HEK293 (cell line): Measurements from ENCODE around the gene KIF1A.
"Not testable (repeated sequence)": the region's sequence is repeated elsewhere in the genome, so short reads cannot be mapped to it uniquely, and the experiment has no call there.

Experiments used
- CTCF ChIA-PET: fragments of 350-600 bp; formaldehyde crosslinking; extraction: SDS; loops from one replicate; lab custom pipeline; 2021; ENCODE audit warnings: antibody characterized with exemption; lab: Yijun Ruan, JAX
- POLR2A ChIA-PET: fragments of 300-600 bp; formaldehyde crosslinking; extraction: SDS; loops from one replicate; lab custom pipeline; 2020; ENCODE audit warnings: antibody characterized with exemption, inconsistent platforms; lab: Yijun Ruan, JAX
- H3K27ac ChIP-seq: fragments of 200-500 bp; sonication (Bioruptor generic); 2 replicates; pipeline ENCODE4 v1.5.1; 2014; ENCODE audit warnings: low read depth, low read length, control low read depth, inconsistent platforms; ENCODE audit errors: extremely low read depth
- H3K36me3 ChIP-seq, 2 experiments: fragments of 200-500 bp in 1 of 2; sonication (Bioruptor generic) in 1 of 2; 1 replicate in 1 of 2; 2 replicates in 1 of 2; pipeline ENCODE4 v1.5.1; 2014 to 2017; ENCODE audit warnings: inconsistent platforms in 2 of 2, low read length in 2 of 2; ENCODE audit not compliant: control insufficient read depth in 2 of 2, insufficient read depth in 1 of 2
- H3K4me1 ChIP-seq: fragments of 200-500 bp; sonication (Bioruptor generic); 2 replicates; pipeline ENCODE4 v1.5.1; 2014; ENCODE audit warnings: mild to moderate bottlenecking, low read length, inconsistent platforms; ENCODE audit not compliant: control insufficient read depth, insufficient read depth
- H3K4me3 ChIP-seq: 2 replicates; pipeline ENCODE4 v1.5.1; 2011; ENCODE audit warnings: low read depth, mild to moderate bottlenecking, control low read depth, low read length, moderate library complexity
- H3K9me3 ChIP-seq: fragments of 200-500 bp; sonication (Bioruptor generic); 2 replicates; pipeline ENCODE4 v1.5.1; 2014; ENCODE audit warnings: low read depth, low read length, inconsistent platforms; ENCODE audit not compliant: control insufficient read depth, insufficient read depth
- GLI2 ChIP-seq: fragments of 450-650 bp; formaldehyde crosslinking; IDR thresholded peaks from 2 replicates; pipeline ENCODE4; 2017; ENCODE audit warnings: missing biosample characterization, missing genetic modification characterization, low read depth, borderline replicate concordance
- GLI4 ChIP-seq: fragments of 450-650 bp; formaldehyde crosslinking; IDR thresholded peaks from 2 replicates; pipeline ENCODE4 v1.5.1; 2016; ENCODE audit warnings: missing biosample characterization, missing genetic modification characterization
- HOXA7 ChIP-seq: sonication (generic); formaldehyde crosslinking; IDR thresholded peaks from 2 replicates; pipeline ENCODE4 v1.8.1; 2022; ENCODE audit warnings: missing genetic modification reagents, borderline replicate concordance
- OSR2 ChIP-seq: fragments of 450-650 bp; formaldehyde crosslinking; IDR thresholded peaks from 2 replicates; pipeline ENCODE4 v1.5.1; 2016; ENCODE audit warnings: missing biosample characterization, missing genetic modification characterization
- YY1 ChIP-seq: fragments of 450-650 bp; formaldehyde crosslinking; IDR thresholded peaks from 2 replicates; pipeline ENCODE4 v1.5.1; 2018; ENCODE audit warnings: missing biosample characterization, missing genetic modification characterization
- ZBTB48 ChIP-seq: fragments of 450-650 bp; formaldehyde crosslinking; IDR thresholded peaks from 2 replicates; pipeline ENCODE4 v1.5.1; 2016; ENCODE audit warnings: missing biosample characterization, missing genetic modification characterization
- ZBTB7A ChIP-seq: fragments of 450-650 bp; formaldehyde crosslinking; IDR thresholded peaks from 2 replicates; pipeline ENCODE4 v1.5.1; 2016; ENCODE audit warnings: low read depth, missing biosample characterization, missing genetic modification characterization
- ZBTB8A ChIP-seq: fragments of 450-650 bp; formaldehyde crosslinking; IDR thresholded peaks from 2 replicates; pipeline ENCODE4 v1.5.1; 2016; ENCODE audit warnings: missing biosample characterization, missing genetic modification characterization
- ZNF174 ChIP-seq: fragments of 450-650 bp; formaldehyde crosslinking; IDR thresholded peaks from 2 replicates; pipeline ENCODE4 v1.5.0; 2017; ENCODE audit warnings: missing biosample characterization, mild to moderate bottlenecking, missing genetic modification characterization
- ZNF2 ChIP-seq: fragments of 450-650 bp; formaldehyde crosslinking; IDR thresholded peaks from 2 replicates; pipeline ENCODE4 v1.5.1; 2016; ENCODE audit warnings: missing biosample characterization, missing genetic modification characterization
- ZNF211 ChIP-seq: fragments of 450-650 bp; formaldehyde crosslinking; IDR thresholded peaks from 2 replicates; pipeline ENCODE4 v1.5.1; 2016; ENCODE audit warnings: low read depth, missing biosample characterization, missing genetic modification characterization
- ZNF335 ChIP-seq: fragments of 450-650 bp; formaldehyde crosslinking; conservative IDR thresholded peaks from 2 replicates; pipeline ENCODE4 v1.5.1; 2016; ENCODE audit warnings: missing biosample characterization, missing genetic modification characterization
- ZNF354C ChIP-seq: fragments of 450-650 bp; formaldehyde crosslinking; IDR thresholded peaks from 2 replicates; pipeline ENCODE4 v1.5.1; 2016; ENCODE audit warnings: missing biosample characterization, missing genetic modification characterization, low read depth, borderline replicate concordance
- ZNF423 ChIP-seq: fragments of 450-650 bp; formaldehyde crosslinking; IDR thresholded peaks from 2 replicates; pipeline ENCODE4 v1.5.1; 2016; ENCODE audit warnings: missing biosample characterization, missing genetic modification characterization
- ZNF426 ChIP-seq: fragments of 450-650 bp; formaldehyde crosslinking; IDR thresholded peaks from 2 replicates; pipeline ENCODE4 v1.5.1; 2017; ENCODE audit warnings: missing biosample characterization, missing genetic modification characterization, mild to moderate bottlenecking, inconsistent platforms, moderate library complexity
- ZNF48 ChIP-seq: fragments of 450-650 bp; formaldehyde crosslinking; IDR thresholded peaks from 2 replicates; pipeline ENCODE4 v1.5.1; 2016; ENCODE audit warnings: missing biosample characterization, missing genetic modification characterization
- ZNF501 ChIP-seq: fragments of 450-650 bp; formaldehyde crosslinking; IDR thresholded peaks from 2 replicates; pipeline ENCODE4 v1.5.1; 2016; ENCODE audit warnings: missing biosample characterization, missing genetic modification characterization
- ZNF549 ChIP-seq: fragments of 450-650 bp; IDR thresholded peaks from 2 replicates; pipeline ENCODE4 v1.5.1; 2018; ENCODE audit warnings: missing biosample characterization, missing genetic modification characterization, mild to moderate bottlenecking, inconsistent platforms, moderate library complexity
- ZNF555 ChIP-seq: fragments of 450-650 bp; formaldehyde crosslinking; conservative IDR thresholded peaks from 2 replicates; pipeline ENCODE4 v1.5.1; 2017; ENCODE audit warnings: missing biosample characterization, mild to moderate bottlenecking, missing genetic modification characterization, inconsistent platforms
- ZNF626 ChIP-seq: fragments of 450-650 bp; sonication (Bioruptor Pico); formaldehyde crosslinking; IDR thresholded peaks from 2 replicates; pipeline ENCODE4 v1.5.1; 2018; ENCODE audit warnings: missing biosample characterization, missing genetic modification characterization, inconsistent platforms
- ZNF658 ChIP-seq: fragments of 450-650 bp; formaldehyde crosslinking; IDR thresholded peaks from 2 replicates; pipeline ENCODE4; 2016; ENCODE audit warnings: missing biosample characterization, missing genetic modification characterization
- ZNF768 ChIP-seq: fragments of 450-650 bp; formaldehyde crosslinking; IDR thresholded peaks from 2 replicates; pipeline ENCODE4 v1.5.1; 2018; ENCODE audit warnings: missing biosample characterization, mild to moderate bottlenecking, missing genetic modification characterization
- ZNF785 ChIP-seq: fragments of 450-650 bp; formaldehyde crosslinking; IDR thresholded peaks from 2 replicates; pipeline ENCODE4 v1.5.1; 2016; ENCODE audit warnings: missing biosample characterization, missing genetic modification characterization

The KIF1A gene

GRCh38 chr2:240674461-240675184, 145.4 kb downstream of the KIF1A start:
- peak; percentile 51 for TF ChIP-seq ZNF335 (tag by site-specific recombination)
- H3K4me1 ChIP-seq, H3K36me3 ChIP-seq, POLR2A ChIA-PET, H3K27ac ChIP-seq, H3K9me3 ChIP-seq, H3K4me3 ChIP-seq: not testable (repeated sequence)
- CTCF ChIA-PET, result interaction anchor here (0.5 to 1.1 kb wide), 4 partner anchors 14 to 481 kb away, joined by 3 to 4 read pairs (median 4); no protein-coding TSS in a partner anchor

DNA sequence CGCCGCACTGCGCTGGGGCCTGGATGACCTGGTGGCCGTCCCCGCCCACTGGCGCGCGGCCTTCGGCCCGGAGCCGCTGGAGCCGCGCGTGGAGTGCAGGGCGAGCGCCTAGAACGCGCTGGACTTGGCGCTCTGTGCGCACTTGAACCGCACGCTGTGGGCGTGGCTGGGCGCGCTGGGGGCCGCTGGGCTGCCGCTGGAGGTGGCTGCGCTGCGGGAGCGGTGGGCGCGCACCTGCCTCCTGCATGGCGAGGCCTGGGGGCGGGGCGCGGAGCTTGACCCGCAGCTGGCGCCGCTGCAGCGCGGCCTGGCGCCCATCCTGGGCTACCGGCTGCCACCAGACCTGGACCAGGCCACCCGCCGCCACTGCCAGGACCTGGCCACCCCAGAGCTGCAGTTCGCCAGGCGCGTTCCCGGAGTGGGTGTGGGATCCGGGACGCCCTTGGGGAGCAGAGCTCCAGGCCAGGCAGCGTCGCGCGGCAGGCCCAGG, 147.3 kb downstream of the KIF1A start:
- Histone ChIP-seq H3K4me1 (no peaks in the 10 kb centered on the region), H3K36me3 (no peaks in the 10 kb centered on the region), H3K9me3 (no peaks in the 10 kb centered on the region), H3K4me3 (no peak overlapping the region), H3K27ac (no peak overlapping the region)
- POLR2A ChIA-PET, result no interaction called here
- TF ChIP-seq ZNF501 (tag by site-specific recombination) (no peak), ZNF785 (tag by site-specific recombination) (no peak), GLI2 (tag by site-specific recombination) (no peak), ZBTB8A (tag by site-specific recombination) (no peak), ZNF423 (tag by site-specific recombination) (no peak)
- CTCF ChIA-PET, result interaction anchor here (0.6 kb wide), 1 partner anchor 546 kb away, joined by 3 read pairs; no protein-coding TSS in a partner anchor

DNA sequence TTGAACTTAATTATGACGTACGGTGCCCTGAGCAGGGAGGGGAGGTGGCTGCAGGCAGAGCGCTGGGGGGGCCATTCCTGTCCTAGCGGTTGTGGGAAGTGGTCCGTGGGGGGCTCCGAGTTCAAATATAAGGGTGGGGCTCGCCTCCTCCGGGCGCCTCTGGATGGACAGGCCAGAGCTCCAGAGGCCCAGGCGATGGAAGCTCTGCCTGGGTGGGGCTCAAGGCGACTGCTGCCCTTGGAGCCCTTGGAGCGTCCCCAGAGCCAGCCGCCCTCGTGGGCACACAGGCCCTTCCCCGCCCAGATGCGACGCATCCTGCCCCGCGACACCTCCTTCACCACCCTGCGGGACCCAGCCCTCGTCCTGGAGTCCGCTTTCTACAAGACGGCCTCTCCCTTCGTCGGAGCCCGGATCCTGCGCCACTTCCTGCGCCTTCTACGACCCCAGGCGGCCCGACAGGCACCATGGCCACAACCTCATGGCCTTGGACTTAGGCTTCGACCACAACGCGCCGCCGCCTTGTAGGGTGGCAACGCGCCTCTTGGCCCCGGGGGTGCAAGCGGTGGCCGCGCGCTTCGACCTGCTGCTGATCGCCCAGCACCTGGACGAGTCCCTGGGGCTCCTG, 147.8 kb downstream of the KIF1A start:
- H3K4me1 ChIP-seq, result no peaks in the 10 kb centered on the region
- no peak for TF ChIP-seq ZBTB7A (tag by site-specific recombination)
- no peak for TF ChIP-seq ZNF658 (tag by site-specific recombination)
- no peak for TF ChIP-seq ZNF768
- TF ChIP-seq ZNF48 (tag by site-specific recombination), result no peak
- TF ChIP-seq GLI4 (tag by site-specific recombination), result no peak
- POLR2A ChIA-PET, result no interaction called here
- H3K27ac ChIP-seq, result no peak overlapping the region
- H3K9me3 ChIP-seq, result no peaks in the 10 kb centered on the region
- CTCF ChIA-PET, result no interaction called here
- H3K4me3 ChIP-seq, result no peak overlapping the region
- H3K36me3 ChIP-seq, result no peaks in the 10 kb centered on the region

GRCh38 chr2:240670950-240671349, 149.1 kb downstream of the KIF1A start:
- Histone ChIP-seq H3K27ac (no peak overlapping the region), H3K4me3 (no peak overlapping the region), H3K9me3 (no peaks in the 10 kb centered on the region), H3K36me3 (no peaks in the 10 kb centered on the region), H3K4me1 (no peaks in the 10 kb centered on the region)
- ChIA-PET POLR2A (no interaction called here), CTCF (interaction anchor here (0.7 to 1.2 kb wide), 3 partner anchors 170 to 992 kb away, joined by 3 to 4 read pairs (median 3); no protein-coding TSS in a partner anchor)
- TF ChIP-seq ZNF426 (tag by site-specific recombination) (no peak), ZNF354C (tag by site-specific recombination) (no peak), HOXA7 (no peak), ZNF658 (tag by site-specific recombination) (no peak), ZNF2 (no peak), ZNF626 (tag by site-specific recombination) (no peak), OSR2 (tag by site-specific recombination) (no peak), YY1 (tag by site-specific recombination) (no peak), ZNF555 (tag by site-specific recombination) (no peak), ZNF211 (tag by site-specific recombination) (no peak), ZBTB48 (tag by site-specific recombination) (no peak), ZNF549 (no peak), ZNF174 (no peak)
